ENCODE measurements around the gene PPP1R37.

PPP1R37 gene

DNA sequence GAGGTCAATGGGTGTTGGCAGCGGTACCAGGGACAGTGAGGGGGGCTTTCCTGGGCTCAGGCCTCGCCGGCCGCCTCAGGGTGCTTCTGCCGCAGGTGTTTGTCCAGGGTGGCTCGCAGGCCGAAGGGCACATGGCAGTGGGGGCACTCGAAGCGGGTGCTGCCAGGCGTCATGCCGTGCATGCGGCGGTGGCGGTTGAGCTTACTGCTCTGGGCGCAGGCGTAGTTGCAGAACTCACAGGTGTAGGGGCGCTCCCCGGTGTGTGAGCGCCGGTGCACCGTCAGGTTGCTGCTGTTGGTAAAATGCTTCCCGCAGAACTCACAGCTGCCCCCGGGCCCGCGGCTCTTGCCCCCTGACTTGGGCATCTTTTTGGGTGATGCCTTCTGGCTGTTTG lies 21.4 kb upstream of the PPP1R37 start:
- no peak for DNase-seq

DNA sequence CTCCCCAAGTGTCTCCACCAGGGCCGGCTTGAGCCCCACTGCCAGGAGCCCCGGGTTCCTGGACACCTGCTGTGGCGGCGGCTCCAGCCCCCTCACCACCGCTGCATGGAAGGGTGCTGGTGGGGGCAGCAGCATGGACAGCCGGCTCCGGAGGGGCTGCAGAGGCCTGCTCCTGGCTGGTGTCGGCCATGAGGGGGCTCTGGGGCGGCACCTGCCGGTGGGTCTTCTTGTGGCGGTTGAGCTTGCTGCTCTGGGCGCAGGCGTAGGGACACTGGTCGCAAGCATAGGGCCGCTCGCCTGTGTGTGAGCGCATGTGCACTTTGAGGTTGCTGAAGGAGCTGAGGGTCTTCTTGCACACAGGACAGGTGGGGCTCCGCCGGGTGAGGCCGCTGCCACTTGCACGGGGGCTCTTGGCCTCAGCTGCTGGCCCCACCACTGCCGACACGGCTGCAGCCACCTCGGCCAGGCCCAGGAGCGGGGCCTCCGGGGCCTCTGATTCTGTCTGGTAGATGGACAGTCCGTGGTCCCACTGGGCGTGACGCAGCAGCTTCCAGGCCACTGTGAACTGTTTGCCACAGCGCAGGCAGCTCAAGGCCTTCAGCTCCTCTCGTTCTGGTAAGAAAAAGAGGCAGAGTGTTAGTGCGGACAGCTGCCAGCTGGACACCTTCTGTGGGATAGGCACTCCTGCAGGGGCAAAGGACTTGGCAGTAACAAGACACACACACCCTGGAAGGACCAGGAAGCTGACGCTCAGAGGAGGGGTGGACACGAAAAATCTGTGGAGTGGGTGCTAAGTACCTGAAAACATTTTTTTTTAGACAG lies 20.8 kb upstream of the PPP1R37 start:
- DNase-seq, result no peak

- no peak for DNase-seq
These were observed 18.2 kb upstream of the PPP1R37 start for GRCh38 chr19:45074744-45075300.

DNA sequence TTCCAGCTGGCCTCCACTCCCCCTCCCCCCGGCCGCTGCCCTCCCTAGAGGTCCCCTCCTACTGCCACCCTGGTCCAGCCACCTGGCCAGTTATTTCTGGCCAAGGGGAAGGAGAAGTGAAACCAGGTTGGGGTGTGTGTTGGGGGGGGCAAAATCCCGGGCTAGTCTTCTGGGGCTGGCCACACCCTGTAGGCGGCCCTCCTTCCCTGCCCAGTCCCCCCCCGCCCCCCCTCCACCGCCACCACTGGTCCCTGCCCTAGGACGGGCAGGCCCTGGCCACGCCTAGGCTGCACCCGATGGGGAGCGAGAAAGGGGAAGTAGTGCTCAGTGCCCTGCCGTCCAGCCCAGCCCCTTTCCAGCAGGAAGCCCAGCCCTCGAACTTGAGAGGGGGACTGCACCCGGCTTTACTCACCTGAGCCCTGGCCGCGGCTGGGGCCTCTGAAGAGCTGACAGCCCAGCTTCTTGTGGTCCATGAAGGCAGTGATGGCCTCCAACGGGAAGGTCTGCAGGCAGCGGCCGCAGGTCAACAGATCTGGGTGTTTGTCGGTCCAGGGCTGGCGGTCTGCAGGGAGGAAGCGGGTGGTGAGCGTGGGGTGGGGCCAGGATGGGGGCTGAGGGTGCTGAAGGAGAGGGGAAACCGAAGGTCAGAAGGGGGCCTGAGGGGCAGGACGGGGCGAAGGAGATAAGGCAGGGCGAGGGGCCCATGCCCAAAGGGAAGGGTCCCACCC lies 17.5 kb upstream of the PPP1R37 start:
- peak; percentile 89 for DNase-seq

- peak; percentile 83 for DNase-seq
These were observed 16.7 kb upstream of the PPP1R37 start, which contains the start of gene ZNF296 for GRCh38 chr19:45076029-45076850. ZNF296 (minus strand) TSS chr19:45076478; CDS start chr19:45076373, 105 bp downstream.

- no peak for DNase-seq
These were observed 15.9 kb upstream of the PPP1R37 start for GRCh38 chr19:45076851-45077730.

DNA sequence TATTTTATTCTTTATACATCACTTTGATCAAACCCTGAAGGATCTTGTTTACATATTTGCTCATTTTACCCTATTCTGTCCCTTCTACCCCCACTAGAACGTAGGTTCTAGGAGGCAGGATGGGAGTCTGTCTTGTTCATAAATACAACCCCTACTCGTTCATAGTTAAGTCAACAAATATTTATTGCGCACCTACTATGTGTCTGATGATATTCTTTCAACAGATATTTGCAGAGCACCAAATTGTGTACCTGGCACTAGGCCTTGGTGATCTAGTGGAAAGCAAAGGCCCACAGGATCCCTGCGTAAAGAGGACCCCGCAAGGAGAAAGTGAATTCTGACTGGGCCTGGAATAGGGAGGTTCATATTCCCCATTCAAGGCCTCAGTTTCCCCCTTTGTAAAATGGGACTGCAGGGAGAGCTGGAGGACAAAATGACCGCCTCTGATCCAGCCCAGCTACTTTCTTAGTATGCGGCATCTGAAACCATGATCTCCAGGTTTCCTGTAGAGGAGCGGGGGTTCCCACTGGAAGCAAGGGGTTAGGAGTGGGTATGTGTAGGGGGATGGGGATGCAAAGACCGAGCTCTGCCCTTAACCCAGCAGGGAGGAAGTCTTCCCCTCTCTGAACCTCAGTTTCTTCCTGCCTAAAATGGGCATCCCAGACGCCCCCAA lies 14.5 kb upstream of the PPP1R37 start:
- DNase-seq, result no peak

DNA sequence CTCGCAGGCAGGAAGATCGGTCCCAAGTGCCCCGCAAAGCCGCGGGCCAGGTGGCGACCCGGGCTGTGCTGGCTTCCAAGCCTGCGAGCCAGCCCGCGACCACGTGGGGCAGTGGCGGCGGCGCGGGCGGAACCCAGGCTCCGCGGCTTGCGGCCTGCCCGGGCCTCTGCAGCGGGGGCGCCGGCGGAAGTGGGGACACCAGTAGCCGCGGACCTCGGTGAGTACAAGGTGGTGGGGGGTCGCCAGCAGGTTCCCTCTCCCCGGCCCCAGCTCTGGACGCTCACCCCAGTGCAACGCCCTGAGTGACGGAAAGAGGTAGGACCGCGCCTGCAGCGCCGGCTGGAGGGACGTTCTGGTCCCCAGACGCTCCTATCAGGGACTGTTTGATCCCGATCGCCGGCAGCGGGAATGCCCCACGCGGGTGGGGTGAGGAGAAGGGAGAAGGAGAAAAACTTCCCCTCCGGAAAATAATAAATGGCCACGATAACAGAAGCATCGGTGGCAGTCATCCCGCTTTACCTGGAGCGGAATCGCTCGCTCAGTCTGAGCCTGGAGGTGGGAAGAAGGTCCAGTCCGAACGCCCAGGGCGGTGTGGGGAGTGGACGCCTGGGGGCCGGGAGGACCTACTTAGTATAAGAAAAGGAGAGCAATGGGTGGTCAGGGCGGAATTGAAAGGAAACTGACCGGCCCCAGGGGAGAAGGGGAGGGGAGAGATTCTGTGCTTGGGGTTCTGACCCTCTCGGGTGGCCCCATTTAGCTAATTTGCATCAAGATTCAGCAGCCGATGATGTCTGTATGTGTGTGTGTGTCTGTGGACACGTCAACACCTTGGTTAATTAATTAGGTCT lies 13.7 kb upstream of the PPP1R37 start, which contains the start of gene GEMIN7:
Gene GEMIN7 (plus strand): TSS at position 198 of the 848 bp plus-strand sequence. CDS start 10,855 bp downstream, outside the sequence.
- peak; percentile 78 for DNase-seq

DNA sequence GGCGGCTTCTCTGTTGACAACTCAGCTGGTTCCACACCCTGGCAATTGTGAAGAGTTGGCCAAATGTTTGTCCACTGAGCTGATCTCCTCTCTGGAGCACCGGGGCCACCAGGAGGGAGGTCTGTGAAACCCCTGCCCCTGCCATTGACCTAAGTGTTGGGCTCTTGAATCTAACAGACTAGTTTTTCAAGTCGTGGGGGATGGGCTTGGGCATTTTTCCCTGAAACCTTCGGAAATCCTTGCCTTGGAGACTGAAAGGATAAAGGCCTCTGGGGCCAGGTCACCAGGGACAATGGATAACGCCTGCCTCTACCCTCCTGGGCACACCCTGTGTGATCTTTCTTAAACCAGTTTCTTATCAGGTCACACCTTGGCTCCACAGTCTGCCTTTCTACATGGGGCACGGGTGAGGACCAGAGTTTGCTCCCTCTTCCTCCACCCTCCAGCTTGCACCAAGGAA lies 13.0 kb upstream of the PPP1R37 start:
- peak; percentile 86 for DNase-seq

GRCh38 chr19:45082170-45082569 lies 10.8 kb upstream of the PPP1R37 start:
- no peak for DNase-seq

DNA sequence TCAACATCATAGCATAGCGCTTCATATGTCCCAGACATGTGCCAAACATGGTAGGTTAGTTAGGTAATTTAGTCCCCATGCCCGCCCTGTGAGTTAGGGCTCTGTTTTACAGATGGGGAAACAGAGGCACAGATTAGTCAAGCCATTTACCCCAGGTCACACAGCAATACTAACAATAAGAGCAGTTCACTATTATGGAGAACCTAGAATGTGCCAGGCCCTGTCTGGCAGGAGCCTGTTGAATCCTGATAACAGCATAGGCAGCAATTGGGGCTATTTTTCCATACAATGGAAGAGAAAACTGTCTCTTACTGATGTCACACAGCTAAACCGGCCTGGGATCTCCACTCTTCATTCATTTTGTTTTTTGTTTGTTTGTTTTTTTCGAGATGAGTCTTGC lies 6.5 kb upstream of the PPP1R37 start:
- peak; percentile 68 for DNase-seq

- peak; percentile 29 for DNase-seq
These were observed 5.4 kb upstream of the PPP1R37 start for GRCh38 chr19:45087531-45087930.

DNA sequence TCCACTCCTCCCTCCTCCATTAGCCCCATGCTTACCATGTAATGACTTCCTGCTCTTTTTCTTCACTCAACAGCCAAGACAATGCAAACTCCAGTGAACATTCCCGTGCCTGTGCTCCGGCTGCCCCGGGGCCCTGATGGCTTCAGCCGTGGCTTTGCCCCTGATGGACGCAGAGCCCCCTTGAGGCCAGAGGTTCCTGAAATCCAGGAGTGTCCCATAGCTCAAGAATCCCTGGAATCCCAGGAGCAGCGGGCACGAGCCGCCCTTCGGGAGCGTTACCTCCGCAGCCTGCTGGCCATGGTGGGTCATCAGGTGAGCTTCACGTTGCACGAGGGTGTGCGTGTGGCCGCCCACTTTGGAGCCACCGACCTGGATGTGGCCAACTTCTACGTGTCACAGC lies 2.9 kb upstream of the PPP1R37 start:
- DNase-seq, result no peak

DNA sequence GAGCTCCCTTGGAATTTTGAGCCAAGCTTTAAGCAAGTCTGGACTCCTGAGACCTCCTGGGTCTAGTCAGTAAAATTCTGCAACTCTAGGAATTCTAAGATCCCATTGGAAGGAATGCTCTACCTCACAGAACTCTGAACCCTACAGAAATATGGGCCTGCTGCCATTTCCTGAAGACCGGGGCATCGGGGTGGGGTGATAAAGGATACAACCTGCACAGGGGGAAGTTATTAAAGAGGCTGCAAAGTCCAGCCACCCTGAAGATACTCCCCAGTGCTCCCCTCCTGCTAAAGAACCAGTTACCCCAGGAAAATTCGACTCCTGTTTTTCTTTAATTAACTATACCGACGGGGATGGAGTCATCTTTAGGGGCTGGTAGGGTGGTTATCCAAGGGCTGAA lies 2.4 kb upstream of the PPP1R37 start:
- DNase-seq, result no peak

- DNase-seq, result peak; percentile 98
These were observed 1.7 kb upstream of the PPP1R37 start for GRCh38 chr19:45091031-45091923.

- DNase-seq, result no peak
These were observed 1.2 kb downstream of the PPP1R37 start for GRCh38 chr19:45094137-45094536.

DNA sequence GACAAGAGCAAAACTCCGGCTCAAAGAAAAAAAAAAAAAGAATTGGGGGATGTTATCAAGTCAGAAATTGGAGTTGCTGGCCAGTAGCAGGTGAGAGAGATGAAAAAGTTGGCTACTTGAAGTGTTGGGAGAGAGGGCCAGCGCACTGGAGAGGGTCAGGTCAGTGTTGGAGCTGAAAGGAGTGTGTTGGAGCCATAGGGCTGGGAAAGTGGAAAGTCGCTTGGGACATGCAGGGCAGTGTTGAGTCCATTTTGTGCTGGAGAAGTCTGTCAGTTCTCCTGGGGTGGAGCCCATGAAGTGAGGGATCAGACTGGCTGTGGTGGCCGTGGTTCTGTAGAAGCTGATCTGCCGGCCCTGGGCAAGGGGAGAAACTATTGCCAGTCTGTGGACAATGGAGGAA lies 1.7 kb downstream of the PPP1R37 start:
- DNase-seq, result no peak

DNA sequence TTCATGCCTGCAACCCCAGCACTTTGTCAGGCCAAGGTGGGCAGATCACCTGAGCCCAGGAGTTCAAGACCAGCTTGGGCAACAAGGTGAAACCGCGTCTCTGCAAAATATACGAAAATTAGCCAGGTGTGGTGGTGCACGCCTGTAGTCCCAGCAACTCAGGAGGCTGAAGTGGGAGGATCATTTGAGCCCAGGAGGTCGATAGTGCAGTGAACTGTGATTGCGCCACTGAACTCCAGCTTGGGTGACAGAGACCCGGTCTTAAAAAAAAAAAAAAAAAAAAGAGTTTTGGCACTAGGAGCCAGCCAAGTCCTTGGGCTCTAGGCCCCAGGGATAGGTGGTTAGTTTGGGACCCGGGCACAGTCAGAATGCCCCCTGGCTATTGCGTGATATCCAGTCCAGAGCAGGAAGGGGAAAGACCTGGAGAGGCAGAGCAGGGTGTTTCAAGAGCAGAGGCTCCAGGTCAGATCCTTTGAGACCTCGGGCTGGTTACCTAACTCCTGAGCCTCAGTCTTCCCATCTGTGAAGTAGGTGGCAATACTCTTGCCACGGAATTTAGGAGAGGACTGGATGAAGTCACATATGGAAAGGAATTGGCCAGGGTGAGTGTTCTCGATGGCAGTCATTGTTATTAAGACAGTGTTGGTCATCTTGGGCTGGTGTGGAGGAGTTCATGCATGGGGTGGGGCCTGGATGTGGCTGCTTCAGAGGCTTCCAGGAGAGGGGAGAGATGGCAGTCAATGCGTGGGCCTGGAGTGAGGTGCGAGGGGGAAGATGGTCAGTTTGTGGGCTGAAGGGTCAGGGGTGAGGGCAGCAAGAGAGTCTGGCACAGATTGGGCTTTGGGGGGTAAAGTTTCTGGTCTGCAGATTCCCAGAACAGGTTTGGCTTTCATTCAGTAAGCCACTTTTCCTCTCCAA lies 2.8 kb downstream of the PPP1R37 start:
- no peak for DNase-seq
